ENCODE measurements around the gene ZFP69B. TPM values are rescaled to one million over a fixed set of nuclear protein-coding genes. Genes with fewer than 3 reads are reported as not detected.

The ZFP69B gene
- 1.5 to 3.0 TPM (median 1.8 TPM) in 5 replicates for total RNA-seq (2022; extraction: Qiagen RNA extraction; ENCODE audit: low read depth)

GRCh38 chr1:40449684-40450494 is at the start of gene ZFP69B:
Gene ZFP69B (plus strand): TSS chr1:40450476. CDS start chr1:40450962, 486 bp downstream.

GRCh38 chr1:40476924-40477677 is 26.8 kb downstream of the ZFP69B start, which contains the start of gene ZFP69:
Gene ZFP69 (plus strand): TSS chr1:40477290. CDS start chr1:40479362, 2,072 bp downstream.

DNA sequence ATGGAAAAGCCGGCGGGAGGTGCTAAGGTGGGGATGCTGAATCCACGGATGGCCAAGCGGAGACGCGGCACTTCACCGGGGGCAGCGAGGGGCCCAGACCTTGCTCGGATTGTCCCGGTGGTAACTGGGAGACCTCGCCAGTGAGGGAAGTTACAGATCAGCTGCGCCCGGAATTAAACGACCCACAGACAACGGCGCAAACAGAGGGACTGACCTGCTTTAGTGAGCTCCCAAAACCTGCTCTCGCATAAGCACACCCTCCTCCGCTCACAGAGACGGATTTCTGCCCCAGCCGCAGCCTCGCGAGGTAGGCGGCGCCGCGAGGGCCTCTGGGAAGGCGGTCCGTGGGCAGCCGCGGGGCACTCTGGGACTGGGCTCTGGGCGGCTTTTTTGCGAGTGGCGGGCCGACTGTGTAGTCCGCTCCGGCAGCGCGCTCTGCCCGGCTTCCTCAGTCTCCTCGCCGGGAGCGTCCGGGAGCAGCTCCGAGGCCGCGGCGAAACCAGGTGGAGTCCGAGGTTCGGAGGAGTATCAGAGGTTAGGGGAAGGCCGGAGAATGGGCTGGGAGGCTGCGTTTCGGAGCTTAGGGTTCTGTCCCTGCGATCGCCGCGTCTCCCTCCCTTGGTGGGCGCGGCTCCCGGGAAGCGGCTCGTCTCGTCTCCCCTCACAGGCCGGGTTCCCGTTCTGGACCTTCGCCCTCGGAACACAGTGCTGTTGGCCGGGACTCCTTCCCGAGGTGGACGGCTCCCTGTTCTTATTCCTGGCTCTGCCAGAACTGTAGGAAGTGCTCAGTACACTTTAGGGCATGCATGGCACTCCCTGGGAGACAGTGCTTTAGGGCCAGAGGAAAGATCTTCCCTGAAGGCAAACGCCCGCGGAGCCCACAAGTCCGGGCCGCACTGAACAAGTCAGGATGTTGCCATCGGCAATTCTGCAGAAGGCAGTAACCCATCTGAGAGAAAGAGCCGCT is 58.4 kb downstream of the ZFP69B start, which contains the start of gene EXO5:
TSS of gene EXO5 (plus strand) at position 393 of the 967 bp plus-strand sequence. CDS start 5,778 bp downstream, outside the sequence.

Other genes with a start within 250 kb of the ZFP69B start
- gene TMCO2, start 202.5 kb upstream of the ZFP69B start, total RNA-seq (2022; extraction: Qiagen RNA extraction; ENCODE audit: low read depth), result not detected in 5 replicates
- gene ZMPSTE24, start 192.2 kb upstream of the ZFP69B start, total RNA-seq (2022; extraction: Qiagen RNA extraction; ENCODE audit: low read depth), result 20.4 to 42.8 TPM (median 36.6 TPM) in 5 replicates
- 0.23 to 0.48 TPM (median 0.24 TPM) in 3 of 5 replicates, not detected in the others for gene COL9A2, start 133.2 kb upstream of the ZFP69B start, total RNA-seq (2022; extraction: Qiagen RNA extraction; ENCODE audit: low read depth)
- 9.4 to 12.3 TPM (median 9.7 TPM) in 5 replicates for gene SMAP2, start 76.7 kb upstream of the ZFP69B start, total RNA-seq (2022; extraction: Qiagen RNA extraction; ENCODE audit: low read depth)
- not detected in 5 replicates for gene ZFP69, start 26.8 kb downstream of the ZFP69B start, total RNA-seq (2022; extraction: Qiagen RNA extraction; ENCODE audit: low read depth)
- gene EXO5, start 58.3 kb downstream of the ZFP69B start, total RNA-seq (2022; extraction: Qiagen RNA extraction; ENCODE audit: low read depth), result 3.2 to 5.1 TPM (median 4.0 TPM) in 5 replicates
- 1.5 to 3.2 TPM (median 2.2 TPM) in 5 replicates for gene ZNF684, start 81.2 kb downstream of the ZFP69B start, total RNA-seq (2022; extraction: Qiagen RNA extraction; ENCODE audit: low read depth)
- gene RIMS3, start 215.2 kb downstream of the ZFP69B start, total RNA-seq (2022; extraction: Qiagen RNA extraction; ENCODE audit: low read depth), result 0.75 to 1.3 TPM (median 1.2 TPM) in 5 replicates
- 37.2 to 42.8 TPM (median 39.0 TPM) in 5 replicates for gene NFYC, start 241.2 kb downstream of the ZFP69B start, total RNA-seq (2022; extraction: Qiagen RNA extraction; ENCODE audit: low read depth)

All from A549 treated with ZK216348 at 1 μM for 4 hours (cell line).